Measurements from ENCODE around the gene PROSER3.

DNA sequence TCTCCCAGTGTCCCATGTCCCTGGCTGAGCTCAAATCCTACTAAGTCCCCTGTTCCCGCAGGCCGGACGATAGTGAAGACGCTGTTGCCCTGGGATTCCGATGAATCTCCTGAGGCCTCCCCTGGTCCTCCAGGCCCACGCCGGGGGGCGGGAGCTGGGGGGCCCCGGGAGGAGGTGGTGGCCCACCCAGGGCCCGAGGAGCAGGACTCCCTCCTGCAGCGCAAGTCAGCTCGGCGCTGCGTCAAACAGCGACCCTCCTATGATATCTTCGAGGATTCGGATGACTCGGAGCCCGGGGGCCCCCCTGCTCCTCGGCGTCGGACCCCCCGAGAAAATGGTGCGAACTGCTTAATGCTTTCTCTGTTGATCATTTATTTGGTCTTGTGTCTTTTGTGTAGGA is 34.3 kb upstream of the PROSER3 start:
- TF ChIP-seq, protein P1, sequence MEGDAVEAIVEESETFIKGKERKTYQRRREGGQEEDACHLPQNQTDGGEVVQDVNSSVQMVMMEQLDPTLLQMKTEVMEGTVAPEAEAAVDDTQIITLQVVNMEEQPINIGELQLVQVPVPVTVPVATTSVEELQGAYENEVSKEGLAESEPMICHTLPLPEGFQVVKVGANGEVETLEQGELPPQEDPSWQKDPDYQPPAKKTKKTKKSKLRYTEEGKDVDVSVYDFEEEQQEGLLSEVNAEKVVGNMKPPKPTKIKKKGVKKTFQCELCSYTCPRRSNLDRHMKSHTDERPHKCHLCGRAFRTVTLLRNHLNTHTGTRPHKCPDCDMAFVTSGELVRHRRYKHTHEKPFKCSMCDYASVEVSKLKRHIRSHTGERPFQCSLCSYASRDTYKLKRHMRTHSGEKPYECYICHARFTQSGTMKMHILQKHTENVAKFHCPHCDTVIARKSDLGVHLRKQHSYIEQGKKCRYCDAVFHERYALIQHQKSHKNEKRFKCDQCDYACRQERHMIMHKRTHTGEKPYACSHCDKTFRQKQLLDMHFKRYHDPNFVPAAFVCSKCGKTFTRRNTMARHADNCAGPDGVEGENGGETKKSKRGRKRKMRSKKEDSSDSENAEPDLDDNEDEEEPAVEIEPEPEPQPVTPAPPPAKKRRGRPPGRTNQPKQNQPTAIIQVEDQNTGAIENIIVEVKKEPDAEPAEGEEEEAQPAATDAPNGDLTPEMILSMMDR (IDR thresholded peaks at IDR 0.05): no peak
- no peak for TF ChIP-seq ZFX (IDR thresholded peaks at IDR 0.05; ENCODE audit: borderline replicate concordance)
